Fibroblast of lung (primary cell): ENCODE measurements around the gene MCM6. TPM values are rescaled to one million over a fixed set of nuclear protein-coding genes. Genes with fewer than 3 reads are reported as not detected.

Experiments
- DNase-seq, 2 donors: peaks; one replicate each; pipeline versions ENCODE4 v3.0.0 to v3.0.0-alpha.2; 2010; ENCODE audit warnings: low read depth in 2 of 2
- H2AFZ ChIP-seq: 2 replicates; pipeline ENCODE4 v1.5.1; 2012; ENCODE audit warnings: low read length, control low read depth, inconsistent platforms
- H3K27ac ChIP-seq: 2 replicates; pipeline ENCODE4 v1.5.1; 2011; ENCODE audit warnings: low read length, control low read depth; ENCODE audit not compliant: insufficient read depth
- H3K27me3 ChIP-seq: 2 replicates; pipeline ENCODE4 v1.5.1; 2011; ENCODE audit warnings: mild to moderate bottlenecking, low read length; ENCODE audit not compliant: control insufficient read depth, insufficient read depth
- H3K36me3 ChIP-seq: 2 replicates; pipeline ENCODE4 v1.5.1; 2011; ENCODE audit warnings: low read length; ENCODE audit not compliant: control insufficient read depth, insufficient read depth
- H3K4me1 ChIP-seq: 2 replicates; pipeline ENCODE4 v1.5.1; 2011; ENCODE audit warnings: low read length; ENCODE audit not compliant: control insufficient read depth, insufficient read depth; ENCODE audit errors: extremely low read depth
- H3K4me2 ChIP-seq: 2 replicates; pipeline ENCODE4 v1.5.1; 2011; ENCODE audit warnings: low read length, control low read depth; ENCODE audit not compliant: insufficient read depth; ENCODE audit errors: extremely low read depth
- H3K4me3 ChIP-seq, 4 experiments: fragments of 200-600 bp in 1 of 4; sonication (generic) in 1 of 4; replicated peaks in 1 of 4; 2 replicates each; pipeline ENCODE4 v1.5.1; 2011 to 2016; ENCODE audit warnings: low read length in 4 of 4, low read depth in 3 of 4, mild to moderate bottlenecking in 3 of 4, control low read depth in 2 of 4, inconsistent platforms in 1 of 4, mixed read lengths in 1 of 4; ENCODE audit not compliant: insufficient read depth in 1 of 4; ENCODE audit errors: control extremely low read depth in 1 of 4
- H3K79me2 ChIP-seq: 2 replicates; pipeline ENCODE4 v1.5.1; 2012; ENCODE audit warnings: mild to moderate bottlenecking, low read length, inconsistent platforms; ENCODE audit not compliant: control insufficient read depth, insufficient read depth
- H3K9ac ChIP-seq: 2 replicates; pipeline ENCODE4 v1.5.1; 2011; ENCODE audit warnings: mild to moderate bottlenecking, low read length, control low read depth; ENCODE audit not compliant: insufficient read depth
- H3K9me3 ChIP-seq: 2 replicates; pipeline ENCODE4 v1.5.1; 2012; ENCODE audit warnings: low read depth, low read length; ENCODE audit not compliant: control insufficient read depth, insufficient read depth
- H4K20me1 ChIP-seq: 2 replicates; pipeline ENCODE4 v1.5.1; 2011; ENCODE audit warnings: low read length; ENCODE audit not compliant: control insufficient read depth, insufficient read depth; ENCODE audit errors: extremely low read depth
- CTCF ChIP-seq, 2 donors: IDR thresholded peaks in 1 of 2; conservative IDR thresholded peaks in 1 of 2; 1 replicate in 1 of 2; 2 replicates in 1 of 2; pipeline ENCODE4 v1.5.1; 2011 to 2012; ENCODE audit warnings: low read length in 2 of 2, control low read depth in 1 of 2, inconsistent platforms in 1 of 2, low read depth in 1 of 2, mild to moderate bottlenecking in 1 of 2
- EZH2 ChIP-seq: IDR thresholded peaks from 2 replicates; pipeline ENCODE4 v1.5.1; 2012; ENCODE audit warnings: low read length, control low read depth, mild to moderate bottlenecking; ENCODE audit errors: missing control alignments
- polyA minus RNA-seq: library from RNA; depleted of rRNA, polyadenylated mRNA; stranded (reverse); fragments of >200 nt; gene quantifications from 2 replicates; pipeline ENCODE4 v1.2.3, GENCODE V29; 2011; ENCODE audit warnings: low replicate concordance
- polyA plus RNA-seq, 2 donors: library from polyadenylated mRNA; depleted of rRNA in 1 of 2; stranded (reverse) in 1 of 2; unstranded in 1 of 2; fragments of >200 nt; gene quantifications; 2 replicates each; pipeline ENCODE4 v1.2.1, GENCODE V29; 2011 to 2012; ENCODE audit warnings: missing spikeins in 1 of 2
- total RNA-seq: library from RNA; depleted of rRNA; stranded (reverse); fragments of >200 nt; gene quantifications from 2 replicates; pipeline ENCODE4 v1.2.1, GENCODE V29; 2014

MCM6 gene
- 8.7 and 11.2 TPM in 2 replicates for total RNA-seq
- polyA plus RNA-seq = 36.0 and 60.2 TPM in 2 replicates
- 21.8 and 42.9 TPM in 2 replicates for polyA plus RNA-seq (2012)
- 13.3 and 37.7 TPM in 2 replicates for polyA minus RNA-seq

GRCh38 chr2:135876066-135876711, at the start of gene MCM6:
Gene MCM6 (minus strand): TSS chr2:135876443. CDS start chr2:135876365, 78 bp downstream.
- Histone ChIP-seq H3K9ac (peak within 1 kb of the TSS; percentile 70), H3K36me3 (no peaks in the 10 kb centered on the region), H3K4me3 (peak within 1 kb of the TSS; percentile 68 to 85 (median 72)), H3K4me1 (peaks cover 4% of the 10 kb centered on the region), H3K27ac (peak within 1 kb of the TSS; percentile 81), H3K27me3 (no peaks in the 10 kb centered on the region), H4K20me1 (no peaks in the 10 kb centered on the region), H2AFZ (peak within 1 kb of the TSS; percentile 66), H3K9me3 (no peaks in the 10 kb centered on the region), H3K4me2 (peak within 1 kb of the TSS; percentile 85), H3K79me2 (peaks cover 7% of the 10 kb centered on the region)
- DNase-seq = peak; percentile 97 to 99
- TF ChIP-seq EZH2 (no peak), CTCF (conservative IDR thresholded peaks at IDR 0.05 in 1 of 2, IDR thresholded peaks at IDR 0.05 in 1 of 2; ENCODE audit: low read depth in 1 of 2, low read length in 2 of 2) (no peak)

DNA sequence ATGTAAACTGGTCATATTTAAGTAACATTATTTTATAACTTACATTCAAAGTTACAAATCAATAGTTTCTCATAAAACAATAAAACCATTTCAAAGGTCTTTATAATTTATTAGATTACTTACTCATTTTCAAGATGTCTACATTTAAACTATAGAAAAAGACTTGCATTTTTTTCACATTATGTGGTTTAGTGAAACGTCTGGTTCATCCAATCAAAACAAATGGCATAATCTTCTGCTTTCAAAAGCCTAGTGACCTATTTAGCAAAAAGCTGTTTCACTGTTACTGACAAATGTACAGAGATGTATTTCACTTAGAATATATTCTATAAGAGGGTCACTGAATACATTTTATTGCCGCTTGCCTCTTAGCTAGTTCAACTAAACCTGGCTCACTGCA, 49.3 kb upstream of the MCM6 start:
- H3K27ac ChIP-seq = no peak overlapping the region
- H3K4me3 ChIP-seq = no peak overlapping the region
- TF ChIP-seq EZH2 = no peak
- TF ChIP-seq CTCF (conservative IDR thresholded peaks at IDR 0.05 in 1 of 2, IDR thresholded peaks at IDR 0.05 in 1 of 2; ENCODE audit: low read depth in 1 of 2, low read length in 2 of 2) = no peak

GRCh38 chr2:135916207-135916606, 40.0 kb upstream of the MCM6 start:
- Histone ChIP-seq H3K79me2 (no peaks in the 10 kb centered on the region), H3K4me3 (no peak overlapping the region), H2AFZ (no peak overlapping the region), H3K9me3 (no peaks in the 10 kb centered on the region), H3K27me3 (no peaks in the 10 kb centered on the region), H3K4me2 (no peak overlapping the region), H3K4me1 (no peaks in the 10 kb centered on the region), H4K20me1 (no peaks in the 10 kb centered on the region), H3K27ac (no peak overlapping the region), H3K36me3 (no peaks in the 10 kb centered on the region), H3K9ac (no peak overlapping the region)
- peak; percentile 24 to 60 for DNase-seq
- TF ChIP-seq EZH2 (no peak), CTCF (conservative IDR thresholded peaks at IDR 0.05 in 1 of 2, IDR thresholded peaks at IDR 0.05 in 1 of 2; ENCODE audit: low read depth in 1 of 2, low read length in 2 of 2) (peak; percentile 12 to 27)

More for the DNA sequence above, 49.3 kb upstream of the MCM6 start:
- H3K9me3 ChIP-seq = no peaks in the 10 kb centered on the region
- peak; percentile 39 to 53 for DNase-seq
- no peak overlapping the region for H2AFZ ChIP-seq
- no peaks in the 10 kb centered on the region for H3K4me1 ChIP-seq
- no peak overlapping the region for H3K4me2 ChIP-seq
- no peaks in the 10 kb centered on the region for H3K27me3 ChIP-seq
- H3K9ac ChIP-seq = no peak overlapping the region
- H3K36me3 ChIP-seq = peaks cover 2% of the 10 kb centered on the region
- no peaks in the 10 kb centered on the region for H4K20me1 ChIP-seq
- H3K79me2 ChIP-seq = no peaks in the 10 kb centered on the region
